RWPE1 (cell line): Measurements from ENCODE around the gene PBOV1.

ENCODE experiments used
- CTCF ChIA-PET: fragments of 350-600 bp; sonication (Branson Sonifier 250); formaldehyde crosslinking; extraction: SDS; loops from one replicate; lab custom pipeline; 2021; lab: Yijun Ruan, JAX
- POLR2A ChIA-PET: fragments of 400-600 bp; formaldehyde crosslinking; extraction: SDS; loops from one replicate; lab custom pipeline; 2020; ENCODE audit warnings: antibody characterized with exemption; ENCODE audit not compliant: low non-redundant PET; lab: Yijun Ruan, JAX
- DNase-seq: peaks from one replicate; pipeline ENCODE4 v3.0.0; 2012; ENCODE audit warnings: low spot score
- H3K27ac ChIP-seq: fragments of 450-650 bp; 2 replicates; pipeline ENCODE4 v1.5.1; 2017
- CTCF ChIP-seq: fragments of 450-650 bp; conservative IDR thresholded peaks from 2 replicates; pipeline ENCODE4 v1.5.1; 2017; ENCODE audit warnings: low read depth, mild to moderate bottlenecking

The PBOV1 gene

DNA sequence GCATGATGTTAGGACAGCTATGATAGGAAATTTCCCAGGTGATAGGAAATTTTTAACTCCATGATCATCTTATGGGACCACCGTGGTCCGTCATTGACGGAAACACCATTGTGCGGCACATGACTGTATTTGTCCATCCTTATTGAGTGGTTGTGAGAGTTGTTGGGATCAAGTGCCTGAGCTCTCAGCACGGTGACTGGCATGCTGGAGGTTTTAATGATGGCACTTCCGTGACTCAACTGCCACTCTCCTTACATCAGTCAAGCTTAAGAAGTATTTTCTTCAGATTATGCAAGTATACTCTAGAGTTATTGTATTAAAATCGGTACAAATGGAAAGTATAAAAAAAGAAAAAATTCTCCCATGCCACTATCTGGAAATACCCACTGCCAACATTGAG is 20.7 kb downstream of the PBOV1 start:
- no peak for DNase-seq
- H3K27ac ChIP-seq, result no peak overlapping the region
- no peak for TF ChIP-seq CTCF
- ChIA-PET CTCF (no interaction called here), POLR2A (no interaction called here)

DNA sequence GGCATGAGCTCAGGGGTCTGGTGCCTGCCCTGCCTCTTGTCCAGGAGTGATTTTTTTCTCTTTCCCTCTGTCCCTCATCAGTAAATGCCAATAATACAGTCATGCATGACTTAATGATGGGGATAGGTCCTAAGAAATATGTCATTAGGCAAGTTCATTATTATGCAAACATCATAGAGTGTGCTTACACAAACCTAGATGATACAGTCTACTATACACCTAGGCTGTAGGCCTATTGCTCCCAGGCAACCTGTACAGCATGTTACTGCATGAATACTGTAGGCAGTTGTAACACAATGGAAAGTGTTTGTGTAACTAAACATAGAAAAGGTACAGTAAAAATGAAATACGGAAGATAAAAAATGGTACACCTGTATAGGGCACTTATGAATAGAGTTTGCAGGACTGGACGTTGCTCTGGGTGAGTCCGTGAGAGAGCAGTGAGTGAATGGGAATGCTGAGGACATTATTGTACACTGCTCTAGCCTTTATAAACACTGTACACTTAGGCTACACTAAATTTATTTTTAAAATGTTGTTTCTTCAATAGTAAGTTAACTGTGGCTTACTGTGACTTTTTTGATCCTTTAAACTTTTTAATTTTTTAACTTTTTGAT is 22.1 kb downstream of the PBOV1 start:
- TF ChIP-seq CTCF, result no peak
- no peak overlapping the region for H3K27ac ChIP-seq
- POLR2A ChIA-PET, result no interaction called here
- no peak for DNase-seq
- CTCF ChIA-PET, result no interaction called here

GRCh38 chr6:138194287-138194686 is 24.0 kb downstream of the PBOV1 start:
- TF ChIP-seq CTCF, result no peak
- H3K27ac ChIP-seq, result no peak overlapping the region
- no peak for DNase-seq
- CTCF ChIA-PET, result interaction anchor here (0.7 kb wide), 1 partner anchor 45 kb away, joined by 3 read pairs; no protein-coding TSS in a partner anchor
- POLR2A ChIA-PET, result no interaction called here

GRCh38 chr6:138188278-138188941 is 29.9 kb downstream of the PBOV1 start:
- CTCF ChIA-PET, result interaction anchor here (0.6 to 0.7 kb wide), 2 partner anchors 307 to 371 kb away, joined by 3 to 6 read pairs; no protein-coding TSS in a partner anchor
- POLR2A ChIA-PET, result no interaction called here
- no peak for DNase-seq
- no peak overlapping the region for H3K27ac ChIP-seq
- TF ChIP-seq CTCF, result no peak

- ChIA-PET CTCF (interaction anchor here (0.5 kb wide), 1 partner anchor 27 kb away, joined by 3 read pairs; no protein-coding TSS in a partner anchor), POLR2A (no interaction called here)
- no peak for TF ChIP-seq CTCF
- no peak for DNase-seq
- H3K27ac ChIP-seq, result no peak overlapping the region
These were observed 31.1 kb downstream of the PBOV1 start for GRCh38 chr6:138187156-138187555.

GRCh38 chr6:138184230-138184629 is 34.1 kb downstream of the PBOV1 start:
- CTCF ChIA-PET, result no interaction called here
- POLR2A ChIA-PET, result no interaction called here
- H3K27ac ChIP-seq, result no peak overlapping the region
- no peak for DNase-seq
- no peak for TF ChIP-seq CTCF
